IPS DF 4.7 (cell line): ENCODE measurements around the gene NUDT13.

Source experiments
- DNase-seq: peaks from one replicate; pipeline ENCODE4 v3.0.0-alpha.2; 2013; ENCODE audit warnings: low spot score; ENCODE audit errors: extremely low read depth

Gene NUDT13

GRCh38 chr10:73110345-73110849, at the start of gene NUDT13:
Gene NUDT13 (plus strand): TSS chr10:73110455. CDS start chr10:73114366, 3,911 bp downstream.
- DNase-seq, result peak; percentile 81

GRCh38 chr10:73060738-73061635, 49.3 kb upstream of the NUDT13 start:
- no peak for DNase-seq

GRCh38 chr10:73061743-73062142, 48.5 kb upstream of the NUDT13 start:
- no peak for DNase-seq

GRCh38 chr10:73065441-73065840, 44.8 kb upstream of the NUDT13 start:
- DNase-seq, result no peak

- no peak for DNase-seq
Observed at GRCh38 chr10:73073627-73074026, 36.6 kb upstream of the NUDT13 start.

- DNase-seq, result no peak
Observed at GRCh38 chr10:73075829-73076228, 34.4 kb upstream of the NUDT13 start.

- DNase-seq, result no peak
Observed at GRCh38 chr10:73076360-73077183, 33.7 kb upstream of the NUDT13 start.

- no peak for DNase-seq
Observed at GRCh38 chr10:73079779-73080541, 30.3 kb upstream of the NUDT13 start.

- no peak for DNase-seq
Observed at GRCh38 chr10:73083221-73083620, 27.0 kb upstream of the NUDT13 start.

- DNase-seq, result no peak
Observed at GRCh38 chr10:73084209-73084608, 26.0 kb upstream of the NUDT13 start.

- no peak for DNase-seq
Observed at GRCh38 chr10:73086816-73087215, 23.4 kb upstream of the NUDT13 start.

GRCh38 chr10:73088304-73088703, 22.0 kb upstream of the NUDT13 start:
- no peak for DNase-seq

GRCh38 chr10:73092830-73093229, 17.4 kb upstream of the NUDT13 start:
- no peak for DNase-seq

GRCh38 chr10:73093922-73094850, 16.1 kb upstream of the NUDT13 start:
- DNase-seq, result no peak

- no peak for DNase-seq
Observed at GRCh38 chr10:73094986-73095480, 15.2 kb upstream of the NUDT13 start.

GRCh38 chr10:73095481-73096021, 14.7 kb upstream of the NUDT13 start:
- DNase-seq, result no peak

GRCh38 chr10:73096041-73096448, 14.2 kb upstream of the NUDT13 start:
- DNase-seq, result no peak

- DNase-seq, result no peak
Observed at GRCh38 chr10:73096449-73097304, 13.6 kb upstream of the NUDT13 start, which contains the start of gene P4HA1. Gene P4HA1 (minus strand): TSS chr10:73096866. CDS start chr10:73074883, 21,983 bp downstream.

- no peak for DNase-seq
Observed at GRCh38 chr10:73097305-73097670, 13.0 kb upstream of the NUDT13 start.
